Measurements from ENCODE around the gene IL1RAPL2.

DNA sequence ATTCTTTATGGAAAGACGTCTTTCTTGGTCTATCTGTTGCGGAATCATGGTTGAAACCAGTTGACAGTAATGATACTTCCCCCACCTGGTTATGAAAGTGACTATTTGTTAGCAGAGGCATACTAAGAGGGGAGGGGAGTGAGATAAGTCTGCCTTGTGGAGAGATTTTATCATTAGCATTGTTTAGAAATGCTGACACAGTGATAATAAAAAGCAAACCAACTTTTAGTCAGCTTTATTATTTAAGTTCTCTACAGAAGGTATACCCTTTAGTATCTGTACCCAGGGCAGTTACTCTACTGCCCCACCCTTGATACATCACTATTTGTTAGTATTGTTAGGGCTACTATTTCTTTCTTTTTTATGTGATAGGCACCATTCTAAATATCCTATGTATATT is 26.9 kb upstream of the IL1RAPL2 start:
- TF ChIP-seq CTCF (IDR thresholded peaks at IDR 0.05; ENCODE audit: low read depth, low read length) = no peak
- no peak for TF ChIP-seq POLR2A (IDR thresholded peaks at IDR 0.05; ENCODE audit: extremely low read depth, insufficient read length)

All from NB4 (cell line).